NOMO-1 treated with dmso at 0.1 percent for 144 hours (cell line): Measurements from ENCODE around the gene PCNA.
A peak's percentile ranks its signal among the peaks of the same experiment; 100 is the strongest.

ENCODE experiments used
- DNase-seq: peaks from one replicate; lab custom pipeline; 2025; ENCODE audit not compliant: unreplicated experiment; lab: John Stamatoyannopoulos, UW

PCNA gene

GRCh38 chr20:5119435-5120184 lies at the start of gene PCNA:
PCNA (minus strand) TSS chr20:5119958; CDS start chr20:5119798, 160 bp downstream.
- peak; percentile 95 for DNase-seq

- DNase-seq: no peak
These were observed 49.1 kb upstream of the PCNA start for GRCh38 chr20:5168651-5169396.

GRCh38 chr20:5164645-5165625 lies 45.2 kb upstream of the PCNA start:
- no peak for DNase-seq

GRCh38 chr20:5161536-5162164 lies 41.9 kb upstream of the PCNA start:
- no peak for DNase-seq

- DNase-seq: no peak
These were observed 41.1 kb upstream of the PCNA start for GRCh38 chr20:5160882-5161281.

GRCh38 chr20:5159928-5160327 lies 40.2 kb upstream of the PCNA start:
- no peak for DNase-seq

- DNase-seq: no peak
These were observed 37.1 kb upstream of the PCNA start for GRCh38 chr20:5156675-5157448.

GRCh38 chr20:5155404-5155803 lies 35.6 kb upstream of the PCNA start:
- no peak for DNase-seq

GRCh38 chr20:5154543-5154925 lies 34.8 kb upstream of the PCNA start:
- no peak for DNase-seq

- DNase-seq: no peak
These were observed 34.1 kb upstream of the PCNA start for GRCh38 chr20:5153612-5154542.

GRCh38 chr20:5153152-5153467 lies 33.4 kb upstream of the PCNA start:
- no peak for DNase-seq

- DNase-seq: no peak
These were observed 30.7 kb upstream of the PCNA start for GRCh38 chr20:5150226-5151076.

- DNase-seq: no peak
These were observed 30.1 kb upstream of the PCNA start for GRCh38 chr20:5149892-5150225.

GRCh38 chr20:5148581-5148980 lies 28.8 kb upstream of the PCNA start:
- no peak for DNase-seq

GRCh38 chr20:5146871-5147592 lies 27.3 kb upstream of the PCNA start:
- DNase-seq: no peak

- no peak for DNase-seq
These were observed 26.4 kb upstream of the PCNA start for GRCh38 chr20:5146099-5146668.

- DNase-seq: no peak
These were observed 25.8 kb upstream of the PCNA start for GRCh38 chr20:5145365-5146098.
